GM21526 (cell line): ENCODE measurements around the gene C10orf90.

Source experiments
- ATAC-seq: cut with Tn5 transposase; IDR thresholded peaks from one replicate; pipeline ENCODE4 v1.9.1; 2021; ENCODE audit warnings: moderate library complexity; ENCODE audit not compliant: unreplicated experiment, low FRiP score

The C10orf90 gene

GRCh38 chr10:126674741-126675515 is 4.4 kb upstream of the C10orf90 start:
- no peak for ATAC-seq

- no peak for ATAC-seq
Measured at GRCh38 chr10:126673565-126673964, 3.1 kb upstream of the C10orf90 start.

GRCh38 chr10:126671402-126671975 is 996 bp upstream of the C10orf90 start:
- no peak for ATAC-seq

GRCh38 chr10:126670895-126671261 is 385 bp upstream of the C10orf90 start:
- ATAC-seq, result no peak

GRCh38 chr10:126669168-126669567 is 1.3 kb downstream of the C10orf90 start:
- no peak for ATAC-seq

GRCh38 chr10:126668505-126668904 is 2.0 kb downstream of the C10orf90 start:
- ATAC-seq, result no peak

- ATAC-seq, result no peak
Measured at GRCh38 chr10:126667568-126667967, 2.9 kb downstream of the C10orf90 start.

GRCh38 chr10:126665207-126665606 is 5.3 kb downstream of the C10orf90 start:
- ATAC-seq, result no peak

GRCh38 chr10:126663880-126664279 is 6.6 kb downstream of the C10orf90 start:
- ATAC-seq, result no peak

- no peak for ATAC-seq
Measured at GRCh38 chr10:126663328-126663727, 7.2 kb downstream of the C10orf90 start.

- ATAC-seq, result no peak
Measured at GRCh38 chr10:126661841-126662515, 8.5 kb downstream of the C10orf90 start.

- ATAC-seq, result no peak
Measured at GRCh38 chr10:126661356-126661755, 9.1 kb downstream of the C10orf90 start.

GRCh38 chr10:126659750-126660149 is 10.7 kb downstream of the C10orf90 start:
- no peak for ATAC-seq

- ATAC-seq, result no peak
Measured at GRCh38 chr10:126658928-126659327, 11.6 kb downstream of the C10orf90 start.

GRCh38 chr10:126654579-126654978 is 15.9 kb downstream of the C10orf90 start:
- no peak for ATAC-seq

- no peak for ATAC-seq
Measured at GRCh38 chr10:126651467-126651866, 19.0 kb downstream of the C10orf90 start.

GRCh38 chr10:126650161-126650560 is 20.3 kb downstream of the C10orf90 start:
- no peak for ATAC-seq

GRCh38 chr10:126647116-126647515 is 23.4 kb downstream of the C10orf90 start:
- no peak for ATAC-seq

GRCh38 chr10:126646110-126646509 is 24.4 kb downstream of the C10orf90 start:
- no peak for ATAC-seq

- ATAC-seq, result no peak
Measured at GRCh38 chr10:126640401-126640800, 30.1 kb downstream of the C10orf90 start.

- ATAC-seq, result no peak
Measured at GRCh38 chr10:126639084-126639483, 31.4 kb downstream of the C10orf90 start.

GRCh38 chr10:126638542-126638941 is 32.0 kb downstream of the C10orf90 start:
- ATAC-seq, result no peak
